Body of pancreas (tissue), 4 donors: ENCODE measurements around the gene DSCAM. TPM values are rescaled to one million over a fixed set of nuclear protein-coding genes. Genes with fewer than 3 reads are reported as not detected.
A peak's percentile ranks its signal among the peaks of the same experiment; 100 is the strongest.

Source experiments
- ATAC-seq: fragments of 150-250 bp; one replicate; pipeline ENCODE4 v1.9.1; 2016
- DNase-seq, 4 donors: peaks; one replicate each; pipeline ENCODE4 v3.0.0-alpha.2; 2019
- H3K27ac ChIP-seq, 4 donors: fragments of 200-600 bp; sonication (generic); 1 replicate in 3 of 4; 2 replicates in 1 of 4; pipeline versions ENCODE4 v1.5.1 to v1.6.1; 2016 to 2019; ENCODE audit warnings: mild to moderate bottlenecking in 1 of 4, mixed read lengths in 1 of 4, moderate library complexity in 1 of 4
- H3K27me3 ChIP-seq, 2 donors: fragments of 200-600 bp; sonication (generic); one replicate each; pipeline ENCODE4 v1.6.0; 2016; ENCODE audit warnings: mild to moderate bottlenecking in 1 of 2
- H3K36me3 ChIP-seq, 2 donors: fragments of 200-600 bp; sonication (generic); replicated peaks in 1 of 2; 2 replicates each; pipeline ENCODE4 v1.5.1; 2016; ENCODE audit warnings: low read depth in 2 of 2; ENCODE audit not compliant: insufficient read depth in 1 of 2
- H3K4me1 ChIP-seq: fragments of 200-600 bp; sonication (generic); one replicate; pipeline ENCODE4 v1.6.0; 2016
- H3K4me3 ChIP-seq, 2 donors: fragments of 200-600 bp; sonication (generic); 1 replicate in 1 of 2; 2 replicates in 1 of 2; pipeline ENCODE4 v1.5.1; 2016 to 2019
- H3K9me3 ChIP-seq, 3 donors: fragments of 200-600 bp; sonication (generic); 1 replicate in 2 of 3; 2 replicates in 1 of 3; pipeline ENCODE4 v1.5.1; 2016
- POLR2A ChIP-seq, 3 donors: fragments of 450-650 bp; IDR thresholded peaks; one replicate each; pipeline ENCODE4 v1.6.1; 2016; ENCODE audit warnings: antibody characterized with exemption in 3 of 3, mild to moderate bottlenecking in 2 of 3
- WGBS, 2 donors: methylation state at CpG; one replicate each; pipeline ENCODE4 v1.1.5; 2017; 5-methylcytosine and 5-hydroxymethylcytosine counted together
- intact Hi-C: fragments of 100-400 bp; cut with DNase I; formaldehyde crosslinking; loops from one replicate; pipeline ENCODE4 v1.15.1; 2023
- total RNA-seq, 2 donors: library from RNA; depleted of rRNA; stranded (reverse); fragments of >200 nt; gene quantifications; one replicate each; pipeline ENCODE4 v1.1.0, GENCODE V29; 2016
- TF ChIP-seq, protein P1 (sequence below), 7 experiments: fragments of 450-650 bp in 4 of 7; fragments of 200-600 bp in 3 of 7; sonication (generic) in 3 of 7; IDR thresholded peaks; one replicate each; pipeline ENCODE4 v1.5.1; 2016 to 2019; ENCODE audit warnings: antibody characterized with exemption in 7 of 7

DSCAM gene
- total RNA-seq, 2 donors from 2014 or later: 0.26 TPM; not detected in 1

DNA sequence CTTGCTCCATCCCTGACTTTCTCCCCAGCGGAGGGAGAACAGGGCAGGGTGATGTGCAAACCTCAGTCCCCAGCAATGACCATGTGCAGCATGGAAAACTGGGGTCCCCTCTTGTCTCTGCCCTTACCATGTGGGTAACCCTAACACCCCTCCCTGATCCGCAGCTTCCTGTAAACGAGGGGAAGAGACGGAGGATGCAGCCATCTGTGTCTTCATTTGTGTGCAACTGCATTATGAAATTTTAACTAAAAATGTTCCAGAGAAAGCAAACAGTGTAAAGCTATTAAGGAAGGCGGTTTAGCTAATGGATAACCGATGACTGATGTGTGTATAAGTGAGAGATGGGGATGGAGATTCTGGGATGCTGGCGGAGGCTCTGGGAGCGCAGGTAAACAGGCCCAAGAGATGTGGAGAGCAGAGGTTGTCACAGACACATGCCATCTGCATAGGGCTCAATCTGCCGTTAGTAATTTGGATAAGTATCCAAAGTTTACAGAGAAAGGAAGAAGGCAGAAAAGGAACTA, 206.6 kb downstream of the DSCAM start:
- no peak overlapping the region for H3K4me3 ChIP-seq
- no peak for TF ChIP-seq POLR2A (IDR thresholded peaks at IDR 0.05)
- TF ChIP-seq, protein P1, sequence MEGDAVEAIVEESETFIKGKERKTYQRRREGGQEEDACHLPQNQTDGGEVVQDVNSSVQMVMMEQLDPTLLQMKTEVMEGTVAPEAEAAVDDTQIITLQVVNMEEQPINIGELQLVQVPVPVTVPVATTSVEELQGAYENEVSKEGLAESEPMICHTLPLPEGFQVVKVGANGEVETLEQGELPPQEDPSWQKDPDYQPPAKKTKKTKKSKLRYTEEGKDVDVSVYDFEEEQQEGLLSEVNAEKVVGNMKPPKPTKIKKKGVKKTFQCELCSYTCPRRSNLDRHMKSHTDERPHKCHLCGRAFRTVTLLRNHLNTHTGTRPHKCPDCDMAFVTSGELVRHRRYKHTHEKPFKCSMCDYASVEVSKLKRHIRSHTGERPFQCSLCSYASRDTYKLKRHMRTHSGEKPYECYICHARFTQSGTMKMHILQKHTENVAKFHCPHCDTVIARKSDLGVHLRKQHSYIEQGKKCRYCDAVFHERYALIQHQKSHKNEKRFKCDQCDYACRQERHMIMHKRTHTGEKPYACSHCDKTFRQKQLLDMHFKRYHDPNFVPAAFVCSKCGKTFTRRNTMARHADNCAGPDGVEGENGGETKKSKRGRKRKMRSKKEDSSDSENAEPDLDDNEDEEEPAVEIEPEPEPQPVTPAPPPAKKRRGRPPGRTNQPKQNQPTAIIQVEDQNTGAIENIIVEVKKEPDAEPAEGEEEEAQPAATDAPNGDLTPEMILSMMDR (IDR thresholded peaks at IDR 0.05): no peak
- no peaks in the 10 kb centered on the region for H3K4me1 ChIP-seq
- H3K27ac ChIP-seq: no peak overlapping the region
- peaks cover 0 to 5% of the 10 kb centered on the region in 2 donors for H3K27me3 ChIP-seq
- no peaks in the 10 kb centered on the region for H3K36me3 ChIP-seq
- DNase-seq (peak in 1 of 4 donors; percentile 9), ATAC-seq (no peak)
- H3K9me3 ChIP-seq: no peaks in the 10 kb centered on the region
- WGBS, 2 donors: 20 to 33% methylated on average over 9 of the region's 9 CpGs
- intact Hi-C loops: no loop called here

DNA sequence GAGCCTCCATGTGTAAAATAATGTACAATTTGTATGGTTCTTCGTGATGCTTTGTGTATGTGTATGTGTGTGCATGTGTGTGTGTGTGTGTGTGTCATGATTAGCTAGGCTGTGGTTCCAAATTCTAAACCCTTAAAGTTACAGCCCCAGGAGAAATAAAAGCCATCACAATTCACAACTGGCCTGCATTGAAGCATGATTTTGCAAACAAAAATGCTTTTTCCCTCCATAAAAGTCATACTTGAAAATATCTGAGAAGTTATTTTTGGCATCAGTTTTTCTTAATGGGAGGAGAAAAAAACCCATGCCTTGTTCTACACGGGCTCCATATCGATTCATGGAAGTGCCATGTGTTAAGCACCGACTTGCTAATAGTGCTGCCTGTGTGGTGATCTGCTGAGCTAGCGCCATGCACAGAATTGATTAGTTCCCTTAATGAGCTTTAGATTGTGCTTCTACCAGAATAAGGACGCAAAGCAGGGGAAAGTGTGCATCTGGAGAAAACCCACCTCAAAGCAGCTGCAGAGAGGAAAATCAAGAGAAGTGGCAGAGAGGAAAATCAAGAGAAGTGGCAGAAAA, 207.3 kb downstream of the DSCAM start:
- H3K4me1 ChIP-seq: no peaks in the 10 kb centered on the region
- TF ChIP-seq POLR2A (IDR thresholded peaks at IDR 0.05): no peak
- TF ChIP-seq, protein P1 (IDR thresholded peaks at IDR 0.05): no peak
- H3K27me3 ChIP-seq: peaks cover 0 to 5% of the 10 kb centered on the region in 2 donors
- no peak overlapping the region for H3K4me3 ChIP-seq
- no peaks in the 10 kb centered on the region for H3K36me3 ChIP-seq
- no peaks in the 10 kb centered on the region for H3K9me3 ChIP-seq
- intact Hi-C loops: no loop called here
- ATAC-seq: no peak
- 14 to 29% methylated on average over 6 of the region's 6 CpGs for WGBS, 2 donors
- H3K27ac ChIP-seq: no peak overlapping the region
- DNase-seq: no peak

DNA sequence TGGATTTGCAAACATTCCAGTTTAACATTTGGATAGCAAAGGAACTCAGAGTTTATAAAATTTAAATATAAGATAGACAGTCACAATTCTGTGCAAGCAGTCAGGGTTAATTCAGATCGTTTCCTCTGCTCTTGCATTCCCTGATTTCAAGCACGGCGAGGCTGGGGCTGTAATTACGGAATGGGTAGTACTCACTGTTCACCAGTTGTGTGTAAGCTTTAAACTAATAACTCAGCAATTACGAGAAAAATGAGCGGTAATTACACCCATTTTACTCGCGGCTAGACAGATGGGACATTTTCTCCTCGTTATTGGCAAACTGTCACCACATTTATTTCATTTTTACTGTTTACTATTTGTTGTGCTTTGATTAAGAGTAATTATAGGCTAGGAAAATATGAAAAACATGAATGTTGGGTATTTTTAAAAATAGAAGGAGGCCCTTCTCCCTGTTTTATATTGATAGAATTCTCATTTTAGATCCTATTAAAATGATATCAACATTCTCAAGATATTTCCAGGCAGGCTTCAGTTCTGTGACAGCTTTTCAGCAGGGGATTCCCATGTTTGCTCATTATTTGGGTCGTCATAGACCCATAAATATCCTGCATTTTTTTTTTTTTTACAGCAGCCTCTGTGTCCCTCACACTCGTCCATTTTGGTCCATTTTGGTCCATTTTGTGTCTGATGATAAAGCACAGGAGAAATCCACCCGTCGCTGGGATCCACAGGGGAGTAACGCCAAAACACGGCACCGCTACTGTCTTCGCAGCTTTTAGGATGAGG, 208.3 kb downstream of the DSCAM start:
- no peak for TF ChIP-seq POLR2A (IDR thresholded peaks at IDR 0.05)
- TF ChIP-seq, protein P1 (IDR thresholded peaks at IDR 0.05): no peak
- H3K4me1 ChIP-seq: no peaks in the 10 kb centered on the region
- intact Hi-C loops: no loop called here
- DNase-seq: no peak
- no peak overlapping the region for H3K4me3 ChIP-seq
- 50 to 60% methylated on average over 17 of the region's 17 CpGs for WGBS, 2 donors
- no peak overlapping the region for H3K27ac ChIP-seq
- no peaks in the 10 kb centered on the region for H3K36me3 ChIP-seq
- peaks cover 0 to 5% of the 10 kb centered on the region in 2 donors for H3K27me3 ChIP-seq
- H3K9me3 ChIP-seq: no peaks in the 10 kb centered on the region
- no peak for ATAC-seq

DNA sequence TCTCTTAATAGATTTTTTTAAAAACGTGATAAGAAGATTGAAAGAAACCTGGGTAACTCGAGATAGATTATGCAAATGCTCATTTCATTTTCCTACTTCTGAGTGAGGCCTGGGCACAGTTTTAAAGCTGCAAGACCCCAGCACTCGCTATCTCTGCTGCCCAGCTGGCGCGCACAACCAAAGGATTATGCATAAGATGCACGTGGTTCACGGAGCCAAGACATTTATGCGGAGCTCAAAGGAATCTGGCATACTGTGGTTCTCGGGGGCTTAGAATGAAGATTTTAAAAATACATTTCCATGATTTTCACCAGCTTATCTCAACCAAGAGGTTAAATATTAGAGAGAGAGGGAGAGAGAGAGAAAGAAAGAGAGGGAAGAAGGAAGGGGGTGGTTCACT, 210.9 kb downstream of the DSCAM start:
- no peaks in the 10 kb centered on the region for H3K4me1 ChIP-seq
- ATAC-seq: no peak
- intact Hi-C loops: no loop called here
- 73 to 87% methylated on average over 9 of the region's 9 CpGs for WGBS, 2 donors
- H3K36me3 ChIP-seq: no peaks in the 10 kb centered on the region
- no peaks in the 10 kb centered on the region for H3K9me3 ChIP-seq
- no peak overlapping the region for H3K27ac ChIP-seq
- no peak overlapping the region for H3K4me3 ChIP-seq
- DNase-seq: no peak
- TF ChIP-seq, protein P1 (IDR thresholded peaks at IDR 0.05): no peak
- no peak for TF ChIP-seq POLR2A (IDR thresholded peaks at IDR 0.05)
- peaks cover 0 to 5% of the 10 kb centered on the region in 2 donors for H3K27me3 ChIP-seq
